Right lobe of liver (tissue), 6 donors: ENCODE data around the gene TPPP2. TPM values are rescaled to one million over a fixed set of nuclear protein-coding genes. Genes with fewer than 3 reads are reported as not detected.
"Not testable (repeated sequence)": the region's sequence is repeated elsewhere in the genome, so short reads cannot be mapped to it uniquely, and the experiment has no call there.

ENCODE experiments used
- ATAC-seq, 4 donors: fragments of 200-7000 bp; cut with Tn5 transposase; one replicate each; pipeline ENCODE4 v1.9.1; 2020; ENCODE audit warnings: mild to moderate bottlenecking in 4 of 4, moderate library complexity in 4 of 4
- DNase-seq, 3 donors: peaks; one replicate each; pipeline ENCODE4 v3.0.0-alpha.2; 2020
- H3K27ac ChIP-seq, 3 donors: fragments of 200-600 bp; one replicate each; pipeline ENCODE4 v1.8.0; 2022
- H3K27me3 ChIP-seq, 2 donors: fragments of 200-600 bp; one replicate each; pipeline ENCODE4 v1.8.0; 2022
- H3K36me3 ChIP-seq, 4 donors: fragments of 200-600 bp; sonication (generic) in 1 of 4; one replicate each; pipeline versions ENCODE4 v1.5.1 to v1.8.0; 2017 to 2022; ENCODE audit warnings: control low read depth in 1 of 4
- H3K4me1 ChIP-seq, 4 donors: fragments of 200-600 bp; sonication (generic) in 1 of 4; one replicate each; pipeline versions ENCODE4 v1.5.1 to v1.8.0; 2017 to 2022; ENCODE audit warnings: control low read depth in 1 of 4
- H3K4me3 ChIP-seq, 3 donors: fragments of 200-600 bp; one replicate each; pipeline ENCODE4 v1.8.0; 2022
- H3K9me3 ChIP-seq, 4 donors: fragments of 200-600 bp; sonication (generic) in 1 of 4; one replicate each; pipeline versions ENCODE4 v1.5.1 to v1.8.0; 2017 to 2022; ENCODE audit warnings: control low read depth in 1 of 4
- POLR2A ChIP-seq: fragments of 450-650 bp; IDR thresholded peaks from one replicate; pipeline ENCODE4 v1.6.1; 2017; ENCODE audit warnings: antibody characterized with exemption, mild to moderate bottlenecking
- WGBS: methylation state at CpG from one replicate; pipeline ENCODE4 v1.1.6; 2018; ENCODE audit warnings: low coverage, low lambda C conversion rate; ENCODE audit not compliant: insufficient coverage; ENCODE audit errors: missing lambda C conversion rate; 5-methylcytosine and 5-hydroxymethylcytosine counted together
- intact Hi-C, 2 donors: fragments of 100-400 bp; cut with DNase I; formaldehyde crosslinking; loops; one replicate each; pipeline versions ENCODE4 v1.11.2 to v1.14.1; 2022
- total RNA-seq, 6 experiments: library from RNA; depleted of rRNA in 2 of 6; stranded (reverse); fragments of >200 nt in 2 of 6; fragmentation: NEBNext Ultra II Directional in 3 of 6; extraction: Animal tissue kit (Norgen Biotek cat#: 25700) in 3 of 6; gene quantifications; one replicate each; pipeline versions ENCODE4 v1.1.0 to v1.2.4, GENCODE V29; 2016 to 2023
- TF ChIP-seq, protein P1 (sequence below), 4 donors: fragments of 200-600 bp in 3 of 4; fragments of 450-650 bp in 1 of 4; IDR thresholded peaks; one replicate each; pipeline versions ENCODE4 v1.5.1 to v1.8.0; 2016 to 2022; ENCODE audit warnings: antibody characterized with exemption in 4 of 4, mild to moderate bottlenecking in 2 of 4
- donor health status: DM: no; HTN: yes; CAD: no.
- donor health status: DM: no; HTN: no; CAD: no.
- donor health status: DM: no; HTN: no; CAD: no.
- donor health status: DM: no; HTN: yes; CAD: no.
- donor health status: DM: no; HTN: yes; CAD: no.

TPPP2 gene
- total RNA-seq, 6 experiments from 2014 or later, result 0.24 to 3.4 (median 1.6) TPM

DNA sequence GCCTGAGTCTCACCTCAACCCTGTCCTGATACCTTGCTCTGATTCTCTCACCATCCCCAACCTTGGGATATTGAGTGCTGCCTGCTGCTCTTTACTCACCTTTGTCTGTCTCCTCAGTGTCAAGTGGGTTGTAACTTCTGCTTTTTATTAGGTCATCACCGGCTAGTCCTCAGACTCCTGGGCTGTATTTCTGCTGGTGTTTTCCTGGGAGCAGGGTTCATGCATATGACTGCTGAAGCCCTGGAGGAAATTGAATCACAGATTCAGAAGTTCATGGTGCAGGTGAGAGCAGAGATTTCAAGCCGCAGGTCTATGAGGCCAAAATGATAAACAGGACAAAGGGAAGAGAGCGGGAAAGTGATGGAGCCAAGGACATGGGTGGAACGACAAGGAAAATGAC, 30.4 kb upstream of the TPPP2 start:
- Histone ChIP-seq H3K36me3 (peaks cover 4 to 27% (median 17%) of the 10 kb centered on the region in 4 donors), H3K27ac (no peak overlapping the region), H3K9me3 (no peaks in the 10 kb centered on the region), H3K4me1 (no peaks in the 10 kb centered on the region), H3K4me3 (no peak overlapping the region), H3K27me3 (no peaks in the 10 kb centered on the region)
- intact Hi-C loops, result no loop called here
- no peak for DNase-seq
- 69% methylated on average over 4 of the region's 4 CpGs for WGBS
- TF ChIP-seq, protein P1, sequence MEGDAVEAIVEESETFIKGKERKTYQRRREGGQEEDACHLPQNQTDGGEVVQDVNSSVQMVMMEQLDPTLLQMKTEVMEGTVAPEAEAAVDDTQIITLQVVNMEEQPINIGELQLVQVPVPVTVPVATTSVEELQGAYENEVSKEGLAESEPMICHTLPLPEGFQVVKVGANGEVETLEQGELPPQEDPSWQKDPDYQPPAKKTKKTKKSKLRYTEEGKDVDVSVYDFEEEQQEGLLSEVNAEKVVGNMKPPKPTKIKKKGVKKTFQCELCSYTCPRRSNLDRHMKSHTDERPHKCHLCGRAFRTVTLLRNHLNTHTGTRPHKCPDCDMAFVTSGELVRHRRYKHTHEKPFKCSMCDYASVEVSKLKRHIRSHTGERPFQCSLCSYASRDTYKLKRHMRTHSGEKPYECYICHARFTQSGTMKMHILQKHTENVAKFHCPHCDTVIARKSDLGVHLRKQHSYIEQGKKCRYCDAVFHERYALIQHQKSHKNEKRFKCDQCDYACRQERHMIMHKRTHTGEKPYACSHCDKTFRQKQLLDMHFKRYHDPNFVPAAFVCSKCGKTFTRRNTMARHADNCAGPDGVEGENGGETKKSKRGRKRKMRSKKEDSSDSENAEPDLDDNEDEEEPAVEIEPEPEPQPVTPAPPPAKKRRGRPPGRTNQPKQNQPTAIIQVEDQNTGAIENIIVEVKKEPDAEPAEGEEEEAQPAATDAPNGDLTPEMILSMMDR (IDR thresholded peaks at IDR 0.05), result no peak
- TF ChIP-seq POLR2A, result no peak
- ATAC-seq, result no peak

DNA sequence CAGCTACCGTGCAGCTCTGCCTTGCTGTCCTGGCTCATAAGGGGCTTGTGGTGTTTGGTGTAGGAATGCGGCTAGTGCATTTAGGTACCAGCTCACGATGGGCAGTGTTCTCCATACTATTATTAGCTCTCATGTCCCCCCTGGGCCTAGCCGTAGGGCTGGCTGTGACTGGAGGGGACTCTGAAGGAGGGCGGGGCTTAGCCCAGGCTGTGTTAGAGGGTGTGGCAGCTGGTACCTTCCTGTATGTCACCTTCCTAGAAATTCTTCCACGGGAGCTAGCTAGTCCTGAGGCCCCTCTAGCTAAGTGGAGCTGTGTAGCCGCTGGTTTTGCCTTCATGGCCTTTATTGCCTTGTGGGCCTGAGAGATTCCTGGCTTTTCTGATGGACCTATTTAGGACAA, 28.8 kb upstream of the TPPP2 start:
- intact Hi-C loops, result no loop called here
- ATAC-seq (no peak), DNase-seq (no peak)
- 75% methylated on average over 4 of the region's 7 CpGs for WGBS
- H3K27ac ChIP-seq, result no peak overlapping the region
- no peaks in the 10 kb centered on the region for H3K27me3 ChIP-seq
- H3K4me3 ChIP-seq, result no peak overlapping the region
- no peaks in the 10 kb centered on the region for H3K4me1 ChIP-seq
- TF ChIP-seq, protein P1 (IDR thresholded peaks at IDR 0.05), result no peak
- no peak for TF ChIP-seq POLR2A
- H3K9me3 ChIP-seq, result no peaks in the 10 kb centered on the region
- peaks cover 0 to 11% (median 7%) of the 10 kb centered on the region in 4 donors for H3K36me3 ChIP-seq

DNA sequence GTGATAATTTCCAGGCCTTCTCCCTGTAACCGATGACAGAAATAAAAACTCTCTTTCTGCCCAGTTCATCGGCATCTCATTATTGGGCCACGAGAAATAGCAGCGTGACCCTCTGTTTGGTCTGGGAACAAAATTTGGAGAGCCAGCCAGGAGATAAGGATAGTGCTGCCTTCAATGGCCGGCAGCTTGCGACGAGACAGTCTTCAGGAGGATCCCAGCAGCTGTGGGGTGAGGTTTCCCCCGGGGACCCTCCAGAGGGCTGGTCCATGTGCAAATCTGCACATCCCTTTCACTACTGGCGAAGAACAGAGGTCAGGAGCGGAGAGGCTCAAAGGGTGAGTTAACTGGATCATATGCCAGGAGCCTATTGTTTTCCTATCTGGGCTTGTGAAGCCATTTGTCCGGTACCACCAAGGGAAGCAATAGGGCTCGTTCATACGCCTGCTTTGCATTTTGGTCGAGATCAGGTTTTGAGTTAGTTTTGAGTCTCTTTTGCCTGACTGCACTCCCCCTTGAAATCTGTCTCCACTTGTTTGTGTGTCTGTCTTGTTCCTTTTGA, 26.1 kb upstream of the TPPP2 start:
- Histone ChIP-seq H3K27ac (no peak overlapping the region), H3K36me3 (no peaks in the 10 kb centered on the region)

DNA sequence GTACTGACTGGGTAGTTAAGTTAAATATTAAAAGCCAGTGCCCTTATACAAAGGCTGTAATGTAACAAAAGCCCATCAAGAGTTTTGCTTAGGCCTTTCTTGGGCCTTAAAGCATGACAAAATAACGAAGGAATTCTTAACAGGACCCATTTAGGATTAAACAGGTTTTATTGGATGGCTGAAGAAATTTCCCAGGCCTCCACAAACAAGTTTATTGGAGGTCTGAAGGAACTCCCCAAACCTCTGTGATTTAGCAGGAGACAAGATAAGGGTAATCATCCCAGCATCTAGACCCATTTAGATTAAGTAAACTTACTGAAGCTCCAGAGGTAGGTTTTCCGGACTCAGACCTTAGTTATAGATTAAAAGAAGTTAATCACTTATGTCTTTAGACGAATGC, 20.3 kb upstream of the TPPP2 start:
- not testable (repeated sequence) for H3K36me3 ChIP-seq, H3K27ac ChIP-seq, H3K27me3 ChIP-seq, DNase-seq, H3K4me1 ChIP-seq, ATAC-seq, H3K9me3 ChIP-seq, H3K4me3 ChIP-seq
- WGBS, result 57% methylated on average over 3 of the region's 3 CpGs
- intact Hi-C loops, result loop anchor here in 1 of 2 donors (10.0 kb wide), 1 partner anchor 85 kb away; the partner anchor contains the start of gene ZNF219

More for the DNA sequence above, 26.1 kb upstream of the TPPP2 start:
- Histone ChIP-seq H3K4me1 (no peaks in the 10 kb centered on the region), H3K4me3 (no peak overlapping the region), H3K27me3 (no peaks in the 10 kb centered on the region), H3K9me3 (no peaks in the 10 kb centered on the region)
- intact Hi-C loops, result no loop called here
- 69% methylated on average over 7 of the region's 14 CpGs for WGBS
- ATAC-seq (peak in 1 of 4 donors; percentile 17), DNase-seq (no peak)
- no peak for TF ChIP-seq POLR2A
- TF ChIP-seq, protein P1 (IDR thresholded peaks at IDR 0.05), result no peak

DNA sequence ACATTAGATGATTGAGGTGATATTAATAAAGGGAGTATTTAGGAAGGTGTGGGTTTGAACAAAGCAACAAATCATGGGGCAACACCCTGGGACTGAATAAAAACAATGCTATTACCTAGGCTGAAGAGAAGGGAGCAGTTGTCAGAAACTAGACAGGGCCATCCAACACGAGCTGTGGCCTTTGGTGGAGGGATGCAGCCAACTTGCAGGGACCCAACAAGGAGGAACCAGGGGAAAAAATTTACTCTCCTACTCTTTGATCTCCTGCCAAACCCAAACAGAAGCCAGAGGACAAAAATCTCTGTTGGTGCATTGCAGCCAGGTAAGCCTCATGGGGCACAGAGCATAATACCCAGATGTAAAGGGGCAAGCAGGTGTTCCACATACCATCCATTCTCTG, 18.9 kb upstream of the TPPP2 start:
- H3K36me3 ChIP-seq, result no peaks in the 10 kb centered on the region
- no peak for TF ChIP-seq POLR2A
- TF ChIP-seq, protein P1 (IDR thresholded peaks at IDR 0.05), result no peak
- no peaks in the 10 kb centered on the region for H3K9me3 ChIP-seq
- no peak overlapping the region for H3K27ac ChIP-seq
- 88% methylated on average over 1 of the region's 1 CpG for WGBS
- H3K4me1 ChIP-seq, result peaks cover 0 to 9% (median 0%) of the 10 kb centered on the region in 4 donors
- intact Hi-C loops, result loop anchor here in 1 of 2 donors (10.0 kb wide), 1 partner anchor 84 kb away; the partner anchor contains the start of gene ZNF219
- DNase-seq, result no peak
- no peaks in the 10 kb centered on the region for H3K27me3 ChIP-seq
- no peak for ATAC-seq
- H3K4me3 ChIP-seq, result no peak overlapping the region
